HPDE6-E6E7 (cell line): ENCODE measurements around the gene CDC25A.

ENCODE experiments used
- DNase-seq: peaks from one replicate; pipeline ENCODE4 v3.0.0; 2011; ENCODE audit warnings: missing footprints; ENCODE audit errors: extremely low spot score

Gene CDC25A

DNA sequence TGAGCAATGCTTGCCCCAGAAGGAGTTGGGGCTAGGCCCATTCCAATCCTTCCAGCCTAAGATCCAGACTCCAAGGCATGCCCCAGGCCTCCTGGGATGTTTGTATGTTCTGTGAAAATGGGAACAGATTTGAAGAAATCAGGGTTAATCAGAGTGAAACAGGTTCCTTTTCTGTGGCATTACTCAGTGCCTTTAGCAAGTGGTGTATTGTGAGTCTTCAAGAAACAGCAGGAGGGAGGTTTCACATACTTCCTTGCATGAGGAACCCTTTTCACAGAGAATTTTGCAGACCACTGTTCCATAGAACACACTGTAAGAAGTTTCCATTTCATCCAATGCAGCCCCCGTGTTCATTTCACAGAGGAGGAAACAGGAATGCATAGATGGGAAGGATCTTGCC lies 8.4 kb upstream of the CDC25A start:
- DNase-seq, result no peak

DNA sequence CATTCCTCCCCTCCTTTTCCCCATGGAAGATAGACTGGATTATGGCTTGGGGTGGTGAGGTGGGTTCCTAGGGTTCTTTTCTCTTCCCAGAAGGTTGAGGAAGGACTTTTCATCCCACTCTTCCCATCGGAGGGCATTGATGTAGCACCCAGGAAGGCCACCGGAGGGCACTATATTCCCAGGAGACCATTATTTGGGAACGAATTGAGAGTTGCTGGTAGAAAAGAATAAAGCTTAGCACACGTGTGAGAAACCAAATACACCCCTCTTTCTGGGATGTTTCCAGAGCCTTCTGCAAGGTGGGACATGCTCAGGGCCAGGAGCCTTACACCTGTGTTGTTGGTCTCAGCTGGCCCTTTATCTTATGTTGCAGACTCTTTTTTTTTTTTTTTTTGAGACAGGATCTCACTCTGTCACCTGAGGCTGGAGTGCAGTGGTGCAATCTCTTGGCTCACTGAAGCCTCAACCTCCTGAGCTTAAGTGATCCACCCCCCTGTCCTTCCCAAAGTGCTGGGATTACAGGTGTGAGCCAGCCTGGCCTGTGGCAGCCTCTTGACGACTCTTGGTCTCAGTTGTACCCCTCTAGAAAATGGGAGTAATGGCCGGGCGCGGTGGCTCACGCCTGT lies 6.3 kb upstream of the CDC25A start:
- DNase-seq, result peak; percentile 29

DNA sequence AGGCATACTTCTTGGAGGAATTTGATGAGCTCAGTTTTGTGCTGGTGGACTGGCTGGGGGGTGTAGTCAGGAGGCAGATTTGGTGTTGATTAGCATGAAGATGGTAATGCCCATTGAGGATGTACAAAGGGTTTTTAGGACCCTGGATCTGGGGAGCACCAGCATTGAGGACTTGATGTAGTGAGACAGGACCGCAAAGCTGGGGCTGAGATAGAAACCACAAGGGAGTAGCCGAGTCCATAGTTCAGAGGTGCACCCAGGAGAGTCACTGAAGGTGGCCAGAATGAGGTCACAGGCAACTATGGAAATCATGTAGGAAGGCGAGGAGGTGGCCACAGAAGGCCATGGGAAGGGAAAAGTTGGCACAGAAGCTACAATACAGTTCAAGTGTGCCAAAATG lies 2.7 kb upstream of the CDC25A start:
- no peak for DNase-seq

DNA sequence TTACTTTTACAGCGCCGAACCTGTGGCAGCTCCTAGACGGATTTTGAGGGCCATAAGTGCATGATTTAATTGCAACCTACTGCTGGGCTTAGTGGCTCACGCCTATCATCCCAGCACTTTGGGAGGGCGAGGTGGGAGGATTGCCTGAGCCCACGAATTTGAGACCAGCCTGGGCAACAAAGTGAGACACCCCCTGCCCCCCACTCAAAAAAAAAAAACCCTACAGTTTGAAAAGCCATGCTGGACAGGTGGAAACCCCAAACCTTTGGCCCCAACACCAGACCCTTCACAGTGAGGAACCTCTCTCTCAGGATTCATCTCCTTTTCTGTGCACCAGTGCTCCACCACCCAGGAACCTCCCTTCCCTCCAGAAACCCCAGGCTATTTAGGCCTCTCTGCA lies 1.1 kb upstream of the CDC25A start:
- no peak for DNase-seq

DNA sequence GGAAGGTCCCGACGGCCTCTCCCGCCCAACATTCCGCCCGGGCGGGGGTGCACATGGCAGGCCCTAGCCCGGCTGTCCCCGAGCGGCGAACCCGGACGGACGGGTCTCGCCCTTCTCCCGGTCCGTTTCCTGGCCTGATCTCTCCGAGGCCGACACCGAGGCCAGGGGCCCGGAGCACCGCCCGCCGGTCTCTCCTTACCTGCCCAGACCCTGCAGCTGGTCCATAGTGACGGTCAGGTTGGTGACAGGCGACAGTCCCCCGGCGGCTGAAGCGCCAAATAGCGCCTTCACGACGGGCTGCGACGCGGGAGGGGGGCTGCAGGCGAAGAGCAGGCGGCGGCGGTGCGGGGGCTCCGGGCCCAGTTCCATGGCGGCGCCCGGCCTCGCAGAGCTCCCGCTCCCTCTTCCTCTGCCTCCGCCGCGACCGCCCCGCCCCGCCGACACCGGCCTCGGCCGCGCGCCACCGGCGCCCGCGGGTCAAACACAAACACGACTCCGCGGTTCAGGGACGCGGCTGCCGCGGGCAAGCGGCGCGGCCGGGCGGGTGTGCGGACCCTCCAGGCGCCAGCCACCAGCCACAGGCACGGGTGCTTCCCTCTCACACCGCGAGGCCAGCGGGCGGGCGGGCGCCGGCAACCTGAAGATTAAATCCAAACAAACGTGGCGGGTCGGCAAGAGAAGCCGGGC lies 495 bp downstream of the CDC25A start:
- no peak for DNase-seq

DNA sequence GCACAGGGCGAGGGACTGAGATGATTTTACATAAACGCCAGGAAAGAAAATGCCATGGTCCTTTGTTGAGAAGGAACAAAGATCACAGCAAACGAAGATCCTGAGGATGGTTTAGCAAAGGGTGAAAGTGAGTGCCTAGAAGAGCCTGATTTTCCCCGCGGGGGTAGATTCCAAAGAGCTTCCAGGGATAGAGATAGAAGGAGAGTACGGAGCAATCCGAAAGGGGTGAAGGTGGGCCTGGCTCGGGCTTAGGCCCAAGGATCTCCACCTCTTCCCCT lies 977 bp downstream of the CDC25A start:
- no peak for DNase-seq

DNA sequence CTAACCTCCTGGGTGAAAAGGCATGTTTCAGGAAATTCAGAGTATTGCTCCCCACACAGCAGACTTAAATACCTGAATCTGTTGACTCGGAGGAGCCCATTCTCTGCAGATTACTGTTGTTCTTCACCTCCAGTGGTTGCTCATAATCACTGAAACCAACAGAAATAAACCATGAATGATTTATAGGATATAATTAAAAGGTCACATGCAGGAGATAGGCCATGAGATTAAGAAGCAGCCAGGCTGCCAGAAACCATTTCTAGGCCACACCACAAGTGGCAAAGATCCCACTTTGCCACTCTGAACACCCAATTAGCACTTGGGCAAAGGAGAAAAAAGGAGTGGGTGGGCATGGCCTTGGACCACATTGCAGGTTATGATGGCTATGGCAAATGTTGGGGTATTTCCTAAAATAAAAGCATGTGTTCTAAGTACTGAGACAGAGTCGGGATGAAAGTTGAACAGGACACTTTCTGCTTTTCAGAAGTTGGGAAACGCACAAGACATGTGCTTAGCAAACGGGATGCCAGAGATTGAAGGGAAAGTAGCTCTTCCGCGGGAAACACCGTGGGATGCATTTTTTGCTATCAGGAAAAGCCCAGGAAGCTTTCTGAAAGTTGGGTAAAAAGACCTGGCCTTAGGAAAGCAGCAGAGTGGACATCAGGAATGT lies 1.5 kb downstream of the CDC25A start:
- no peak for DNase-seq

DNA sequence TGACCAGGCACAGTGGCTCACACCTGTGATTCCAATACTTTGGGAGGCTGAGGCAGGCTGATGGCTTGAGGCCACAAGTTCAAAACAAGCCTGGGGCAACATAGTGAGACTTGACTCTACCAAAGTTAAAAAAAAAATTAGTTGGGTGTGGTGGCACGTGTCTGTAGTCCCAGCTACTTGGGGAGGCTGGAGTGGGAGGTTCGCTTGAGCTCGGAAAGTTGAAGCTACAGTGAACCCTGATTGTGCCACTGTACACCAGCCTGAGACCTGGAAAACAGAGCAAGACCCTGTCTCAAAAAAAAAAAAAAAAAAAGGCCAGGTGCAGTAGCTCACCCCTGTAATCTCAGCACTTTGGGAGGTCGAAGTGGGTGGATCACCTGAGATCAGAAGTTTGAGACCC lies 3.1 kb downstream of the CDC25A start:
- DNase-seq, result no peak

DNA sequence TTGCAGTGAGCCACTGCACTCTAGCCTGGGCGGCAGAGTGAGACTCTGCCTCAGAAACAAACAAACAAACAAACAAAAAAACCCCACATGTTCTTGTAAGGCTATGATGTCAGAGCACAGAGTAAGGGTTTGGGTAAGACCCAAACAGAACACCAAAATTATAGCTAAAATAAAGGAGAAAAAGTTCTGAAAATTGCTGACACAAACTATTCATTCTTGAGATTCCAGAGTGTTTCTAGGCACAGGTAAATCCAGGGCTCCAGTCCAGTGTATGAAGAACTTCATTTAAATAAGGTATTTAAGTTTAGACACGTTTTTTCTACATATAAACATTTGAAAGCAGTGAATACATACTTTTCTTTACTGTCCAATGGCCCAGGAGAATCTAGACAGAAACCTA lies 3.9 kb downstream of the CDC25A start:
- DNase-seq, result no peak

DNA sequence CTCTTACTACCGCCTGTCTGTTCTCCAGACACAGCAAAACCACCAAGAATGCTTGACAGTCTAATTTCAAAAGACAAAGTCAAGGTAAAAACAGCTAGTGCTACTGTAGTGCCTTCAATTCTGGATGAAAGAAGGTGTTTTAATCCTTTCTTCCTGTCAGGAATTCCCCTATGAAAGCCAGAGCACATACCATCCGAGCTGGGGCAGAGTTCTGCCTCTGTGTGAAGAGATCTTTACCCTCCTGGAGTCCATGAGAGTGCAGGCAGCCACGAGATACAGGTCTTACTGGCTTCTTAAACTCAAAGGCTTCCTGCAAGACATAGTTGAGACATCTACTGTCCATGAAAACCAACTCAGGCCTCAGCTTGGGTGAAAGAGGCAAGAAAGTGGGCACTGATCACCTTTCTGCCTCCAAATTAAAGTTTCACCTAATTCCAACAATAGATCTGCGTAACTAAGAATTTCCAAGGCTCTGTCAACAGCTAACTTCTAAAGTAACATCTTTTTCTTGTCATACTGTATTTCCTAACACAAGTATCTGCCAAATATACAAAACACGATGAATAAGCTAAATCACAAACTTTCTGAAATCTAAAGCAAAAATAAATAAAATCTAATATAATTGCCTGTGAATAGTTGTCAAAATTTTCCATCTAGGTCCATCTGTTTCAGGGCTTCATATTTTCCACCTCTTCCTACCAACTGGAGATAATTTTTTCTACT lies 7.5 kb downstream of the CDC25A start:
- DNase-seq, result no peak

DNA sequence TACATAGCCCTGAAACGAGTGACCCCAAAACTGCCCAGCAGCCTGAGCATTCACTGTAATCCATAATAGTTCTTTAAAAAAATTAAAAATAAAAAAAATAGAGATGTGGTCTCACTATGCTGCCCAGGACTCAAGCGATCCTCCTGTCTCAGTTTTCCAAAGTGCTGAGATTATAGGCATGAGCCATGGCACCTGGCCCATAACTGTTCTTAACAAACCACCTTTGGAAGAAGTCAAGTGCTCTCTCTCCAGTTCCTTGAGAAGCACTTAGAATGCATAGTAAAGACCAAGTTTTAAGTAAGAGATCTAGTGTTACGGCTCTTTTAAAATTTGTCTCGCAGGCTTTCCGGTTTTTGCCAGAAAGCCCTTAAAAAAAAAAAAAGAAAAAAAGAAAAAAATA lies 8.2 kb downstream of the CDC25A start:
- no peak for DNase-seq

DNA sequence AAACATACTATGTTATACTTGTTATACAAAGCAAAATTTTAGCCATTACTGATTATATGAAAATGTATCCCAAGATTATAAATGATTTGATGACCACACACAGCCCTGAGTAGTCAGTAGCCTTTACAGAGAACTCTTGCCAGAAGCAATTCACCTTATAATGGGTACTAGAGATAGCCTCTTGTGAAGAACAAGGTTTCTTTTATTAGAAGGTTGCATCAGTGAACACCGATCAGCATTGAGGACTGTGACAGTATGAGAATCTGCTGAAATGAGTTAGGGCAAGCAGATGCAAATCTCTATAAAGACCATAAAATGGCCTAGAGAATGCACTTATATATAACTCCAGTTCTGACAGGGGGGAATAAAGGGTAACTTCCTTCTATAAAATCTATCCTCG lies 10.1 kb downstream of the CDC25A start:
- no peak for DNase-seq

DNA sequence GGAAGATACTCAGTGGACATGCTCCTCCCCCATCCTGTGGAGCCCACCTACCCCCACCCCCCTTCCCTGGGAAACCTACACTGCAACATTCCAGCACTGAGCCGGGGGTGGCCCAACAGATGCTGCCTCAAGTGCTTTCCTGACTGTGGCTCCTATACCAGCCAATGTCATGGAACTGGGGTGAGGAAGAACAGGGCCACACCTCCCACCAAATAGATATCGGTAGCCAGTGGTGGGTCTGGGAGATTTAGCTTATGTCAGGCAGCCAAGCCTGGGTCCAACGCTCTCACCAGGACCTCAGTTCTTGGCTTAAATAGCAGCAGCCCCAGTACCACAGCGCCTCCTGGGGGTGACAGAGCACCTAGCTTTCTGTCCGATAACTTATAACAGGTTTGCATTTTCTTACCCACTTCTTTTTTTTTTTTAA lies 30.3 kb downstream of the CDC25A start:
- no peak for DNase-seq

DNA sequence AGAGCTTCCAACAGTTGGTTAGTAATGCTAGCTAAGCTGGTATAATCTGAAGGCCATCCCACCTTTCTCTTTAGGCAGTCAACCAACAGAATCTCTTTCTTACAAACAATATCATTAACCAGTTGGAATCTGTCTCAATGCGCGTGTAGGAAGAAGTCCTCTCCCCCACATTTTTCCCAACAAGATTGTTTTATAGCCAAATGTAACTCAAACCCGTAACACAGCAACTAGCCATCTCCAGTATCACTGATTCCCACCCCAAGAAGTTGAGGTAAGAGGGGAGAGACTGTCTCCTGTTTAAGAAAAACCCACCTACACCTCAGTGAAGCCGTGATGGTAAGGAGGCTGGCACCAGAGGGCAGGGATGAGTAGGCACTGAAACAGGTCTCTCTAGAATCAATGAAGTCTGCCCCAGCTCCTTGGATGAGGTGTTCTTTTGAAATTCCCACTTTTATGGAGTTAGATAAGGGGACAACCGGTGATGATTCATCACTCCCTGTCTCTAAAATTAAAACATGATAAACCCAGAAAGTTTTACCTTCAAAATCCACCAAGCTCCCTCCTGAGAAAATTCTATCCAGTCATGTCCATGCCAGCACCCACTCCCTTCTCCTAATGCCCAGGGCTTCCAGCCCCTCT lies 30.9 kb downstream of the CDC25A start:
- no peak for DNase-seq

DNA sequence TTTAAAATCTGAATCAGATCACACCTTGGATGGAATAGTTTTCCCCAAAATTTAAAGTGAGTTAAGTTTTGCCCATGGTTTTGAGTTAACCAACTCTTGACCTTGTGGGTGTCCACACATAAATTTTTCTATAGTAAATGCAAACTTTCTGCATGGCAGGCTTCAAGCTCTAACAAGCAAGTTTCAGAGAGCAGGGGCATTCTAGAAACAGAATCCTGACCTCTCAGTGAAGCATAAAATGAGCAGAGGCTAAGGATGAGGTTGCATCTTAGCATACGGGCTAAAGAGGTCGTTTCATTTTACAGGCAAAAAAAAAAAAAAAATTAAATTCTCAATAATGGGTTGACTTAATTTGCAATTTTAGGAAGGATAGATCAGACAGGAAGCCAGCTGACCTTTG lies 32.1 kb downstream of the CDC25A start:
- DNase-seq, result no peak

DNA sequence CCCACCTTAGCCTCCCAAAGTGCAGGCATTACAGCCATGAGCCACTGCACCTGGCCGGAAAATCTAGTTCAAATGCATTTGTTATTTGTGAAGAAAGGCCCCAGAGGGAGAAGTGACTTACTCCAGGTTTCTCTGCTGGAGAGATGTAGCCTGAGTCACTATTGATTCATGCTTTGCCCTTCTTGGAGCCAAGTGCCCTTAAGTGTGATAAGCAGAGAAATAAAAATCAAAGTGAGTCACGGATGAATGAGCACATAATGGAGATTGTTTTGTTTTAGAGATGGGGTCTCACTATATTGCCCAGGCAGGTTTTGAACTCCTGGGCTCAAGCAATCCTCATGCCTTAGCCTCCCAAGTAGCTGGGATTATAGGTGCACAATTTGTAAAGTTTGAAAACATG lies 33.1 kb downstream of the CDC25A start:
- peak; percentile 47 for DNase-seq

DNA sequence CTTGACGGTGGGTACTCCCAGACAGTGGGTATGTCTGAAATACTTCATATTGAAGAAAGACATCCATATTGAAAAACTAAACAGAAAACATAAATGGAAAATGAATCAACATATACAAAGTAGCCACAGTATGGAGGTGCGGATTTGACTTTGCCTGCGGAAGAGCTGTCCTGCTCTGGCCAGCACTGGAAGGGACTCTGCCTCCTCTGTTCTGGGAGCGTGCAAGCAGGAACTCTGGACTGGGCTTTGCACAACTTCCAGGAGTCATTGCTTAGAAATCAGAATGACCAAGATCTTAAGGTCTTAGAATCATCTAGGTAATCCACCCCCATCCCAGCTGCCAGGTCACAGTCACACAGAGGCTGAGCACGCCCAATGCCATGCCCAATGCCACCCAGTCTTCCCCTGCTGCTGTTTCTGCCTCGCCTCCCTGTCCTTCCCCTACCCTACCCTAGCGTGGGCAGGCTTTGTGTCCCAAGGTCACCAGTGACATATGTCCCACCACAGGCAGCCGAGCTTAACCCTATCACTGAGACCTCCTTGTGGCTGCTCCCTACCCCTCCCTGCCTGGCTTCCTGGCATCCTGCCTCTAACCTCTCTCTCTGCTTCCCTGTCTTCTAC lies 36.3 kb downstream of the CDC25A start:
- no peak for DNase-seq

DNA sequence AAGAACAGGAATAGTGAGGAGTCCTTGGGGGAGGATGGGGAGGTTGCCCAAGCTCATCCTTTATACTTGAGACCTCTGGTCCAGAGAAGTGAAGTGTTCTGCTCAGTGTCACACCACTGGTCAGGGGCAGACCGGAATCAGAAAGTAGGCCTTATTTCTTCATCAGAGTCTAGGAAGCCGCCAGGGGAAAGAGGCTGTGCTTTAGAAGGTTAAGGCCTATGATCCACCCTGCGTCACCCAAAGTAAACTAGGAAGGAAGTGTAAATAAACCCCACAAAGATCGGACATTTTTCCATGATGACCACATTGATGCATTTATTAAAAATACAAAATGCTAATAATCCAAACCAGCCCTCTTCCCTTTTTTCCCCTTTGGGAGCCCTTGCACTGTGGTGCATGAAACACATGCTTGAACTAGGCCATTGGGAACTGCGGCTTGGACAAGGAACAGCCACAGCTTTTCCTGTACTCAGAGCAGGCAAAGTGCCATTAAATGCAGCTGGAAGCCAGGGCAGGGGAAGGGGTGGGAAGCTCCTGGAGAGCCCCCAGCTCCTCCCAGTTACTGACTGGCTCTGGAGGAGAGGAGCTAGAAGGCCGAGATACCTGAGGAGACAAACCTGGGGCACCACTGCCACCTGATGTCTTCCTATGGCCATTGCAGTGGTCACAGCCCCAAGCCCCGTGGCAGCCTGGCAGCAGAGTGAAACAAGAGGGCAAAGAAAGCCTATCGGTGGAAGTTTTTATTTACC lies 37.0 kb downstream of the CDC25A start:
- DNase-seq, result peak; percentile 31

DNA sequence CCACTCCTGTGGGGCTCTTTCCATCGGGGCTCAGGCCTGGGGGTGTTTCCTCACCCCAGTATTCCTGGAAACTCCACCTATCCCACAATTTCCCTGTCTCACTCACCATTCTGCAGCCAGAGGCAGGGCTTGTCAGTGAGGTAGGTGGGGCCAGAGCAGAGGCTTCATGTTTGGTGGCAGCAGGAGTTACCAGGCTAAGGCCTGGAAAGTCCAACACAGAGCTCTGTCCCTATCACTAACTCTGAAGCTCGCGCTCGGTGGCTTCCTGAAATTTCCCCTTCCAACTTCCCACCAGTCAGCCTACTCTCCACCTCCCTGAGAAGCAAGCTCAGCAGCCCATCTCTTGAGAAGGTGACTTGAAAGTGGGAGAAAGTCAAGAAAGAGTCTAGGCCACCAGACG lies 44.2 kb downstream of the CDC25A start:
- DNase-seq, result no peak

DNA sequence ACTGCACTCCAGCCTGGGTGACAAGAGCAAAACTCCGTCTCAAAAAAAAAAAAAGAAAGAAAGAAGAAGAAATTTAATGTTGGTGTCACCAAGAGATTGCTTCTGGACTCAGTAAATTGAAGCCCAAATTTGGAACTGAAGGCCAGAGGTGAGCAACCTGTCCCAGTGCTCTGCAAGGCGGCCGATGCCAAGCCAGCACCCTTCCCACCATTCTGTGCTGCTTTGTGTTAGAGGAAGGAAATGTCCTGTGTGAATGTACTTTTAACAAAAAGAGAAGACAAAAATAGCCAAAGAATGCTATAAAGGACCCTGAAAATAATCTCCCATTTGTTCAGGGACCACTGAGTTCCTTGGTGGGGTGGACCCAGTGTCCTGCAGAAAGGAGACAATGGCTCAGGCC lies 44.6 kb downstream of the CDC25A start:
- DNase-seq, result no peak

DNA sequence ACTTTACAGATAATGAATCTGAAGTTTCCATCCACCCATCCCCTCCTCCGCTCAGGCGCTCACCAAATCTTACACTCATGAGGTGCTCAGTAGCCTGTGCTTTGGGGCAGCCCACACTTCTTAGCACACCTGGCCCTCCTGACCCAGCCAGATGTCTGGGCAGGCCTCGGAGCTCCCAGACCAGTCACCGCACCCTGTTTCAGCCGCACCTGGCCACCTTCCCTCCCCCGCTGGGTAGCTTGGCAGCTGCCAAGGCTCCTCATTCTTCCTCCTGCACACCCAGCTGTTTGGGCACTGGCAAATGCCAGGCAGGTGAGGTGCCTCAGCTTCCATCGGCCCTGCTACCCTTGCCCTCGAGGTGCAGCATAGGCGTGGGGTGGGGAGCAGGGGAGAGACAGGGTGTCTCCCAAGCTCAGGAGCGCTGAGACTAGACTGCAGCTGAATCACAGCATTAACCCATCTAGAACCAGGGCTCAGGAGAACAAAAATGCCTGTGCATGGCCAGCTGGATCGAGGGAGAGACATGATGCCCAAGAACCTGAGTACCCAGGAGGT lies 45.8 kb downstream of the CDC25A start:
- peak; percentile 15 for DNase-seq
